ENCODE data around the gene PTF1A. TPM values are rescaled to one million over a fixed set of nuclear protein-coding genes. Genes with fewer than 3 reads are reported as not detected.

The PTF1A gene
- total RNA-seq, 4 donors from 2014 or later: not detected

DNA sequence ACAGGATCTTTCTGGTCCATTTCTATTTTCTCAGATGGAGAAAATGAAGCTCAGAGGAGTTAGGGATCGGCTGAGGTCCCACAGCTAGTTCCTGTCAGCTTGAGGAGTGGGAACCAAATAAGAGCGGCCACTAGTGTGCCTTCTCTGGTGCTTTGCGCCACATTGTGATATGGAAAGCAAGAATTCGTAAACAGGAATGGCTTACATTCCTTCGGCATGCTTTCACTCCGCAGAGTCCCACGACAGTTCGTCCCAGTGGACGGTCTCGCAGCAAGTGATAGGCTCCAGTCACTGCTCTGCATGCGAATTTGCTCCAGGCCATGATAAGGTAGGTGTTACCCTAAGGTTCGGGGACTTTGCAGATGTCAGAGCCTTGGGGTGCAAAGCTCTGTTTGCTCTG lies 41.5 kb upstream of the PTF1A start:
- Histone ChIP-seq H3K27ac (no peak overlapping the region), H3K4me3 (no peak overlapping the region), H3K9me3 (no peaks in the 10 kb centered on the region), H3K36me3 (no peaks in the 10 kb centered on the region), H3K4me1 (no peaks in the 10 kb centered on the region), H3K27me3 (peaks cover 0 to 11% (median 0%) of the 10 kb centered on the region in 4 donors)
- intact Hi-C loops (cut with DNase I): loop anchor here (10.0 kb wide), 1 partner anchor 1044 kb away; no protein-coding TSS in a partner anchor
- DNase-seq: no peak
- 73 to 83% methylated on average over 11 to 12 of the region's 12 CpGs for WGBS, 2 donors
- TF ChIP-seq, protein P1, sequence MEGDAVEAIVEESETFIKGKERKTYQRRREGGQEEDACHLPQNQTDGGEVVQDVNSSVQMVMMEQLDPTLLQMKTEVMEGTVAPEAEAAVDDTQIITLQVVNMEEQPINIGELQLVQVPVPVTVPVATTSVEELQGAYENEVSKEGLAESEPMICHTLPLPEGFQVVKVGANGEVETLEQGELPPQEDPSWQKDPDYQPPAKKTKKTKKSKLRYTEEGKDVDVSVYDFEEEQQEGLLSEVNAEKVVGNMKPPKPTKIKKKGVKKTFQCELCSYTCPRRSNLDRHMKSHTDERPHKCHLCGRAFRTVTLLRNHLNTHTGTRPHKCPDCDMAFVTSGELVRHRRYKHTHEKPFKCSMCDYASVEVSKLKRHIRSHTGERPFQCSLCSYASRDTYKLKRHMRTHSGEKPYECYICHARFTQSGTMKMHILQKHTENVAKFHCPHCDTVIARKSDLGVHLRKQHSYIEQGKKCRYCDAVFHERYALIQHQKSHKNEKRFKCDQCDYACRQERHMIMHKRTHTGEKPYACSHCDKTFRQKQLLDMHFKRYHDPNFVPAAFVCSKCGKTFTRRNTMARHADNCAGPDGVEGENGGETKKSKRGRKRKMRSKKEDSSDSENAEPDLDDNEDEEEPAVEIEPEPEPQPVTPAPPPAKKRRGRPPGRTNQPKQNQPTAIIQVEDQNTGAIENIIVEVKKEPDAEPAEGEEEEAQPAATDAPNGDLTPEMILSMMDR (IDR thresholded peaks at IDR 0.05): no peak
- no peak for TF ChIP-seq POLR2A (IDR thresholded peaks at IDR 0.05)

DNA sequence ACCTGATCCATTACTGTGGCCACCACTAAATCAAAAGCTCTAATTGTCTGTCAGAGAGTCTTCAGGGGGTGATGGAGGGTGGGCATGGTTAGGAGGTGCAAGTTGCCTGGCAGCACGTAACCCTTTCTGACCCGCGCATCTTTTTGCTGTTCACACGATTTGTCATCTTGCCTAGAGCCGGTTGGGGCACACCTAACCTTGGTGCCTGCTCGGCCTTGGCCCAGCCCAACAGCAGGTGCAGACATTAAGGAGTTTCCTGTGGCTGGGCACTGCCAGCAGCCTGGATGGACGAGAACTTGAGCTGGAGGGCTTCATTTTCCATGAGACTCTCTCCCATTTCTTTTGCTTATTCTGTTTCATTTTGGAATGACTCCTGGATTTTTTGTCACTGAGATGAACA lies 41.0 kb upstream of the PTF1A start:
- no peaks in the 10 kb centered on the region for H3K36me3 ChIP-seq
- no peak overlapping the region for H3K27ac ChIP-seq
- TF ChIP-seq, protein P1 (IDR thresholded peaks at IDR 0.05): no peak
- no peak for TF ChIP-seq POLR2A (IDR thresholded peaks at IDR 0.05)
- intact Hi-C loops (cut with DNase I): loop anchor here (10.0 kb wide), 1 partner anchor 1044 kb away; no protein-coding TSS in a partner anchor
- peaks cover 0 to 11% (median 0%) of the 10 kb centered on the region in 4 donors for H3K27me3 ChIP-seq
- DNase-seq: no peak
- no peaks in the 10 kb centered on the region for H3K9me3 ChIP-seq
- H3K4me3 ChIP-seq: no peak overlapping the region
- H3K4me1 ChIP-seq: no peaks in the 10 kb centered on the region
- WGBS, 2 donors: 59 to 82% methylated on average over 7 of the region's 7 CpGs

GRCh38 chr10:23155169-23155568 lies 36.9 kb upstream of the PTF1A start:
- intact Hi-C loops (cut with DNase I): loop anchor here (10.0 kb wide), 1 partner anchor 1040 kb away; no protein-coding TSS in a partner anchor
- no peaks in the 10 kb centered on the region for H3K9me3 ChIP-seq
- no peak overlapping the region for H3K4me3 ChIP-seq
- WGBS, 2 donors: 62 to 73% methylated on average over 7 of the region's 7 CpGs
- no peak for DNase-seq
- TF ChIP-seq, protein P1 (IDR thresholded peaks at IDR 0.05): no peak
- TF ChIP-seq POLR2A (IDR thresholded peaks at IDR 0.05): no peak
- H3K27me3 ChIP-seq: peaks cover 0 to 27% (median 0%) of the 10 kb centered on the region in 4 donors
- no peaks in the 10 kb centered on the region for H3K36me3 ChIP-seq
- H3K27ac ChIP-seq: no peak overlapping the region
- peaks cover 0 to 9% (median 0%) of the 10 kb centered on the region in 3 donors for H3K4me1 ChIP-seq

DNA sequence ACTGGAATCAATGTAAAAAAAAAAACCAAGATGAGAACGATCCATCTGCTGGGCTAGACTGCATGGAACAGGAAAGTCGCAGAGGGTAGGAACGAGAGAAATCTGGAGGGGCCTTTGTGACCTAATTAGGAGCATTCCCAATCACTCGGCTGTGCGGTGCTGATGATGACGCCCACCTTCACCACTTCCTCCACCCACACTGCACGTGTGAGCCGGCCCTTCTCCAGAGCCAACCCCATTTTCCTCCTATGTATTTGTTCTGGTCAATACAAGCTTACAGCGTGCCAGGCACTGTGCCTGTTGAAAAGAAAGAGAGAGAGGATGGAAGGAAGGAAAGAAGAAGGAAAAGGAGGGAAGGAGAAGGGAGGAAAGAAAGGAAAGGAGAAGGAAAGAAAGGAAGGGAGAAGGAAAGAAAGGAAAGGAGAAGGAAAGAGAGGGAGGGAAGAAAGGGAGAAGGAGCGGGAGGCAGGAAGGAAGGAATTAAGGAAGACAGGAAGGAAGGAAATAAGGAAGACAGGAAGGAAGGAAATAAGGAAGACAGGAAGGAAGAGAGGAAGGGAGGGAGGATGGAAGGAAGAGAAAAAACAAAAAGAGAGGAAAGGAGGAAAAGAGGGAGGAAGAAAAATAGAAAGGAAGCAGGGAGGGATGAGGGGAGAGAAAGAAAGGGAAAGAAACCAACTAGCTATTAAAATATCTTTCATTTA lies 35.5 kb upstream of the PTF1A start:
- Histone ChIP-seq H3K9me3 (no peaks in the 10 kb centered on the region), H3K36me3 (no peaks in the 10 kb centered on the region), H3K27me3 (peaks cover 0 to 30% (median 0%) of the 10 kb centered on the region in 4 donors), H3K4me1 (peaks cover 0 to 9% (median 0%) of the 10 kb centered on the region in 3 donors), H3K27ac (no peak overlapping the region), H3K4me3 (no peak overlapping the region)
- TF ChIP-seq POLR2A (IDR thresholded peaks at IDR 0.05): no peak
- TF ChIP-seq, protein P1 (IDR thresholded peaks at IDR 0.05): no peak
- intact Hi-C loops (cut with DNase I): loop anchor here (10.0 kb wide), 1 partner anchor 1038 kb away; no protein-coding TSS in a partner anchor
- 53 to 58% methylated on average over 9 to 10 of the region's 10 CpGs for WGBS, 2 donors
- no peak for DNase-seq

DNA sequence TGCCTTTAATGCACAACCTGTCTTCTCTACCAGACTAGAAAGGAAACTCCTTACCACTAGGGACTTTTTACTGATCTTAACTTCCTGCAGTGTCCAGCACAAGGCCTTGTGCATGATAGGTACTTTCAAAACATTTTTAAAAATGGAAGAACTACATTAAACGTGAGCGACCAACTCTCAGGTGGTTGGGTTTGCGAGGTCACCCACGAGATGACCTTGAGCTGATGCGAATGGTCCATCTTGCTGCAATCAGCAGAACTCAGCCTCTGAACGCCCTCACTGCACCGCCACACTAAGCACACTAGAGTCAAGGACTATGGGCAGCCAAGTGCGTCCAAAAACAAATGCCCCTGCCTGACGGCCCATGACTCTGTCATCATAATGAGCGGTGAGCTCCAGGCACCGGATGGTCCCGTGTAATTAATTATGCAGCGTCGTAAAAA lies 34.9 kb upstream of the PTF1A start:
- H3K4me1 ChIP-seq: peaks cover 0 to 9% (median 0%) of the 10 kb centered on the region in 3 donors
- intact Hi-C loops (cut with DNase I): loop anchor here (10.0 kb wide), 1 partner anchor 1038 kb away; no protein-coding TSS in a partner anchor
- H3K36me3 ChIP-seq: no peaks in the 10 kb centered on the region
- no peaks in the 10 kb centered on the region for H3K9me3 ChIP-seq
- TF ChIP-seq, protein P1 (IDR thresholded peaks at IDR 0.05): no peak
- TF ChIP-seq POLR2A (IDR thresholded peaks at IDR 0.05): no peak
- no peak for DNase-seq
- H3K27me3 ChIP-seq: peaks cover 0 to 34% (median 0%) of the 10 kb centered on the region in 4 donors
- 64 to 69% methylated on average over 14 of the region's 14 CpGs for WGBS, 2 donors
- H3K4me3 ChIP-seq: no peak overlapping the region
- no peak overlapping the region for H3K27ac ChIP-seq

All from esophagus squamous epithelium (tissue), 5 donors.